Measurements from ENCODE around the gene CTCFL. TPM values are rescaled to one million over a fixed set of nuclear protein-coding genes. Genes with fewer than 3 reads are reported as not detected.

Gene CTCFL
- total and polyA plus RNA-seq, 2 of the 13 experiments (the other 11 are each of a cell fraction or from before 2014, with no cell fraction given), result 0.04 TPM; not detected in 1

GRCh38 chr20:57558614-57559288 lies 33.8 kb upstream of the CTCFL start (continued):
- TF ChIP-seq NFYC (CRISPR knock-in tag; IDR thresholded peaks at IDR 0.05), result no peak
- 0 out of 2 replicates have a peak, but pooled peaks have one; percentile 13 for TF ChIP-seq ZNF713 (CRISPR knock-in tag; IDR thresholded peaks at IDR 0.05)
- no peak for TF ChIP-seq SIX4 (CRISPR knock-in tag; IDR thresholded peaks at IDR 0.05)
- no peak for TF ChIP-seq NFRKB (IDR thresholded peaks at IDR 0.05)
- TF ChIP-seq SPEN (CRISPR knock-in tag; IDR thresholded peaks at IDR 0.05; ENCODE audit: low read depth), result peak; percentile 44; the same call in 1 of the 2 replicates
- TF ChIP-seq ZNF589 (CRISPR knock-in tag; conservative IDR thresholded peaks at IDR 0.05), result no peak
- no peak for TF ChIP-seq ZNF513 (CRISPR knock-in tag; conservative IDR thresholded peaks at IDR 0.05)
- TF ChIP-seq SAP130 (CRISPR knock-in tag; IDR thresholded peaks at IDR 0.05; ENCODE audit: low read depth), result peak; percentile 61
- TF ChIP-seq NFATC3 (CRISPR knock-in tag; IDR thresholded peaks at IDR 0.05), result no peak
- TF ChIP-seq HMG20B (CRISPR knock-in tag; conservative IDR thresholded peaks at IDR 0.05), result no peak
- TF ChIP-seq ETS1 (CRISPR knock-in tag; IDR thresholded peaks at IDR 0.05), result 0 out of 2 replicates have a peak, but pooled peaks have one; percentile 14
- no peak for TF ChIP-seq ZNF720 (CRISPR knock-in tag; IDR thresholded peaks at IDR 0.05)
- no peak for TF ChIP-seq ZFX (CRISPR knock-in tag; IDR thresholded peaks at IDR 0.05; ENCODE audit: low read depth)
- no peak for TF ChIP-seq SRF (IDR thresholded peaks at IDR 0.05; ENCODE audit: low read depth, low read length)
- no peak for TF ChIP-seq RCOR2 (CRISPR knock-in tag; IDR thresholded peaks at IDR 0.05)
- TF ChIP-seq POLR2G (IDR thresholded peaks at IDR 0.05; ENCODE audit: low read depth, low read length), result no peak
- no peak for TF ChIP-seq GATAD1 (CRISPR knock-in tag; IDR thresholded peaks at IDR 0.05)
- TF ChIP-seq ZNF572 (CRISPR knock-in tag; IDR thresholded peaks at IDR 0.05), result no peak
- TF ChIP-seq MTF2 (CRISPR knock-in tag; IDR thresholded peaks at IDR 0.05; ENCODE audit: borderline replicate concordance), result no peak
- TF ChIP-seq ZNF362 (CRISPR knock-in tag; IDR thresholded peaks at IDR 0.05; ENCODE audit: borderline replicate concordance), result no peak
- no peak for TF ChIP-seq JARID2 (CRISPR knock-in tag; IDR thresholded peaks at IDR 0.05; ENCODE audit: insufficient replicate concordance)
- no peak for TF ChIP-seq ZNF232 (CRISPR knock-in tag; IDR thresholded peaks at IDR 0.05; ENCODE audit: borderline replicate concordance)
- 0 out of 2 replicates have a peak, but pooled peaks have one; percentile 30 for TF ChIP-seq ZBTB43 (CRISPR knock-in tag; conservative IDR thresholded peaks at IDR 0.05)
- TF ChIP-seq MTA1 (CRISPR knock-in tag; IDR thresholded peaks at IDR 0.05; ENCODE audit: borderline replicate concordance), result peak; percentile 67; the same call in 1 of the 2 replicates
- no peak for TF ChIP-seq RAD21 (CRISPR knock-in tag; IDR thresholded peaks at IDR 0.05)
- TF ChIP-seq ZC3H13 (CRISPR knock-in tag; IDR thresholded peaks at IDR 0.05), result no peak
- 0 out of 2 replicates have a peak, but pooled peaks have one; percentile 35 for TF ChIP-seq ZNF644 (CRISPR knock-in tag; IDR thresholded peaks at IDR 0.05; ENCODE audit: low read depth)
- TF ChIP-seq ZNF747 (CRISPR knock-in tag; IDR thresholded peaks at IDR 0.05; ENCODE audit: borderline replicate concordance), result no peak
